NB4 (cell line): ENCODE data around the gene ABTB2.

Experiments used
- MAX ChIP-seq: IDR thresholded peaks from 2 replicates; pipeline ENCODE4 v1.6.1; 2011; ENCODE audit warnings: low read depth, low read length
- POLR2A ChIP-seq: IDR thresholded peaks from 2 replicates; pipeline ENCODE4 v1.6.1; 2011; ENCODE audit warnings: mild to moderate bottlenecking; ENCODE audit not compliant: insufficient read length; ENCODE audit errors: extremely low read depth
- TF ChIP-seq, protein P1 (sequence below): IDR thresholded peaks from one replicate; pipeline ENCODE4 v1.5.1; 2012; ENCODE audit warnings: low read depth, low read length

DNA sequence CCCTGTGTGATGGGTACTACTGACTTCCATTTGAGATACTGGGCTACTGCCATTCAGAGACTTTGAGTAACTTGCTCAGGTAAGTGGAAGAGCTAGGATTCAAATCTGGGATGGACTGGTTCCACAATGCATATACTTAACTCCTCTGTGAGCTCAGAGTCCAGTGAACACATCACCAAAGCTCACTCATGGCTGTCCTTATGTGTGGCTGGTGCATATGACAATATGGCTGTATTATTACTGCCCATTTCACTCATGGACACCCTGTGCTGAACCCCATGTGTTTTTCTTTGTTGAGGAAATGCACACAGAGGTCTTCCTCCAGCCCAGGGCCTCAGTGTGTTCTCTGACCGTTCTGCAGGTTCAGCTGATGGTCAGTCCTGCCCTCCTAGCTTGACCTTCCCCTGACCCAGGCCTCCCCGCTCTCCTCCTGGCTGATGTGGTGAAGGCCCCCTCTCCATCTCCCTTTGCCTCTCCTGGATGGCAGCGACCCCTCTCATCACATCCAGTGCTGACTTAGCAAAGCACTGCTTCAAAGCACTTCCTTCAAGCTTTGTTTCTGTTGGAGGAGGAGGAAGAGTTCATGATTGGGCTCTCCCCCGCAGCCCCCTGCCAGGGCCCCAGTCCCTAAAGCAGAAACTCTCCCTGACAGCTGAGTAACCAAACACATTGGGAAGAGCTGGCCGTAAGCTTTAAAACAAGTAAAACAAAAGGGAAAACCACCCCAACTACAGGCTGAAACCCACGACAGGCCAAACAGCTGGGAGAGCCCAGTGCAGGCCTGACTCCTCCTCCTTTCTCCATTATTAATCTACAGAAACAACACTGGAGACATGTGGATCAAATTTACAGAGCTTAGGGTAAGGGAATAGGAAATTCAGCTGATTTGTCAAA is 151.2 kb downstream of the ABTB2 start:
- TF ChIP-seq POLR2A (no peak), MAX (no peak)
- TF ChIP-seq, protein P1, sequence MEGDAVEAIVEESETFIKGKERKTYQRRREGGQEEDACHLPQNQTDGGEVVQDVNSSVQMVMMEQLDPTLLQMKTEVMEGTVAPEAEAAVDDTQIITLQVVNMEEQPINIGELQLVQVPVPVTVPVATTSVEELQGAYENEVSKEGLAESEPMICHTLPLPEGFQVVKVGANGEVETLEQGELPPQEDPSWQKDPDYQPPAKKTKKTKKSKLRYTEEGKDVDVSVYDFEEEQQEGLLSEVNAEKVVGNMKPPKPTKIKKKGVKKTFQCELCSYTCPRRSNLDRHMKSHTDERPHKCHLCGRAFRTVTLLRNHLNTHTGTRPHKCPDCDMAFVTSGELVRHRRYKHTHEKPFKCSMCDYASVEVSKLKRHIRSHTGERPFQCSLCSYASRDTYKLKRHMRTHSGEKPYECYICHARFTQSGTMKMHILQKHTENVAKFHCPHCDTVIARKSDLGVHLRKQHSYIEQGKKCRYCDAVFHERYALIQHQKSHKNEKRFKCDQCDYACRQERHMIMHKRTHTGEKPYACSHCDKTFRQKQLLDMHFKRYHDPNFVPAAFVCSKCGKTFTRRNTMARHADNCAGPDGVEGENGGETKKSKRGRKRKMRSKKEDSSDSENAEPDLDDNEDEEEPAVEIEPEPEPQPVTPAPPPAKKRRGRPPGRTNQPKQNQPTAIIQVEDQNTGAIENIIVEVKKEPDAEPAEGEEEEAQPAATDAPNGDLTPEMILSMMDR: no peak
